ENCODE measurements around the gene CDH1. TPM values are rescaled to one million over a fixed set of nuclear protein-coding genes. Genes with fewer than 3 reads are reported as not detected.

CDH1 gene
- total RNA-seq, 1 donor from 2014 or later: 219 TPM

DNA sequence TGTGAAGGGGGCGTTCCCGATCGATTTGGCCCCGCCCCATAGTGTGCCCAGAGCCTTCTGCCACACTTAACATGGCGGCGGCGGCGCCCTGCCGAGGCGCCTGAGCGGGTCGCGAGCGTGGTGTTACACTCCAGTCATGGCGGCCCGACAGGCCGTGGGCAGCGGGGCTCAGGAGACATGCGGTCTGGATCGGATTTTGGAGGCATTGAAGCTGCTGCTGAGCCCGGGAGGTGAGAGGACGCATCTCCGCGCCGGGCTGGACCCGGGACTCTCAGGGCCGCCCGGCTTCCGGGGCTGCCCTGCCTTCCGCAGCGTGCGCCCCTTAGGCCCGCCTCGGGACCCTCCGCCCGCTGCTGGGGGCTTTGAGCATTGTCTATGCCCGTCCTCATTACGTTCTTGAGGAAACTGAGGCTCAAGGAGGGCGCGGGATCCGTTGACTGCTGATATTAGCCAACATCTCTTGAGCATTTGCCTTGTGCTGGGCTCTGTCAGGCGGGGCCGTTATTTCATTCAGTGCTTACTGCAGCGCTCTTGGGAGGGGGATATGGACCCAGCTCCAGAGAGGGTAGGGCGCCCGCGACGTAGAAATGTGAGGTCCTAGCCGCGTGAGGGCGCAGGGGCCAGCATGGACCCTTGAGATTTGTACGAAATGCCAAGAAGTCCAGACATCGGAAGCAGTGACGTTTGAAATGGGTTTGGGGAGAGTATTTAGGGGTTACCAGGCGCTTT lies 106.6 kb downstream of the CDH1 start, which contains the start of gene TANGO6:
TANGO6 (plus strand) TSS at position 50 of the 729 bp plus-strand sequence; CDS start at position 137, 87 bp downstream.
- Mint-ChIP-seq H3K4me3 (peak within 1 kb of the TSS; percentile 92), H3K36me3 (no peaks in the 10 kb centered on the region), H3K4me1 (peaks cover 13% of the 10 kb centered on the region), H3K9me3 (no peaks in the 10 kb centered on the region), H3K27me3 (ENCODE audit: low read depth) (no peaks in the 10 kb centered on the region), H3K27ac (peak within 1 kb of the TSS; percentile 95)
- DNase-seq (ENCODE audit: low spot score in 2 of 2, unreplicated experiment in 2 of 2): peak; percentile 61 to 84
- TF ChIP-seq, protein P1, sequence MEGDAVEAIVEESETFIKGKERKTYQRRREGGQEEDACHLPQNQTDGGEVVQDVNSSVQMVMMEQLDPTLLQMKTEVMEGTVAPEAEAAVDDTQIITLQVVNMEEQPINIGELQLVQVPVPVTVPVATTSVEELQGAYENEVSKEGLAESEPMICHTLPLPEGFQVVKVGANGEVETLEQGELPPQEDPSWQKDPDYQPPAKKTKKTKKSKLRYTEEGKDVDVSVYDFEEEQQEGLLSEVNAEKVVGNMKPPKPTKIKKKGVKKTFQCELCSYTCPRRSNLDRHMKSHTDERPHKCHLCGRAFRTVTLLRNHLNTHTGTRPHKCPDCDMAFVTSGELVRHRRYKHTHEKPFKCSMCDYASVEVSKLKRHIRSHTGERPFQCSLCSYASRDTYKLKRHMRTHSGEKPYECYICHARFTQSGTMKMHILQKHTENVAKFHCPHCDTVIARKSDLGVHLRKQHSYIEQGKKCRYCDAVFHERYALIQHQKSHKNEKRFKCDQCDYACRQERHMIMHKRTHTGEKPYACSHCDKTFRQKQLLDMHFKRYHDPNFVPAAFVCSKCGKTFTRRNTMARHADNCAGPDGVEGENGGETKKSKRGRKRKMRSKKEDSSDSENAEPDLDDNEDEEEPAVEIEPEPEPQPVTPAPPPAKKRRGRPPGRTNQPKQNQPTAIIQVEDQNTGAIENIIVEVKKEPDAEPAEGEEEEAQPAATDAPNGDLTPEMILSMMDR (IDR thresholded peaks at IDR 0.05; ENCODE audit: unreplicated experiment): peak; percentile 23

DNA sequence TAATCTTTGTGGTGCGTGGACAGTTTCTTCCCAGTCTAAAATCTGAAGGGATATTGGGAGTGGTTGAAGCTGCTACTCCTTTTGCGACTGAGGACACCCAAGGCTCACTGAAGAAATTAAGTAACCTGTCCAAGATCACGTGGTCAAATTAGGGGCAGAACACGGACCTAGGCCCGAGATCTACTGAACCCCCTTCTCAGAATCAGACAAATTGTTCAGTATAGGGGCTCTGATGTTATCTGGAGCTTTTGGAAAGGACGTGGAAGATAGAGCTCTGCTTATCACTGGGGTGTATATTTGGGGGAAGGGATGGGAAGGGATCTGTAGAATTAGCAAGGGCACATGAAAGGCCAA lies 107.1 kb downstream of the CDH1 start:
- no peak for DNase-seq (ENCODE audit: low spot score in 2 of 2, unreplicated experiment in 2 of 2)
- peak overlapping the region; percentile 92 for H3K4me3 Mint-ChIP-seq
- H3K27me3 Mint-ChIP-seq (ENCODE audit: low read depth): no peaks in the 10 kb centered on the region
- H3K9me3 Mint-ChIP-seq: no peaks in the 10 kb centered on the region
- H3K4me1 Mint-ChIP-seq: peaks cover 13% of the 10 kb centered on the region
- H3K27ac Mint-ChIP-seq: peak overlapping the region; percentile 92
- H3K36me3 Mint-ChIP-seq: no peaks in the 10 kb centered on the region
- TF ChIP-seq, protein P1 (IDR thresholded peaks at IDR 0.05; ENCODE audit: unreplicated experiment): no peak

DNA sequence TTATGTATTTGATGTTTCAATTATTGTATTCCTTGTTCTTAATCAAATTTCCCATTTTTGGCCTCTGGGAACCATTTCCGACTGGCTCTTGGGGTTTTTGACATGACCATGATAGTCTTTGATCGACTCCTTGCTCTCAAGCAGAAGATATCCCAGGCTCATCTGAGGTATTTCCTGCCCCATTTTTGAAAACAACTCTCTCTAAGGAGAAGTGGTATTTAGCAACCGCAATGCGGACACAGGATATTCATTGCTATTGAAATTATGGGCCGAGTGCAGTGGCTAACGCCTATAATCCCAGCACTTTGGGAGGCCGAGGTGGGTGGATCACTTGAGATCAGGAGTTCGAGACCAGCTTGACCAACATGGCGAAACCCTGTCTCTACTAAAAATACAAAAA lies 111.7 kb downstream of the CDH1 start:
- Mint-ChIP-seq H3K4me1 (peaks cover 8% of the 10 kb centered on the region), H3K9me3 (no peaks in the 10 kb centered on the region), H3K4me3 (no peak overlapping the region), H3K27me3 (ENCODE audit: low read depth) (no peaks in the 10 kb centered on the region), H3K27ac (no peak overlapping the region), H3K36me3 (no peaks in the 10 kb centered on the region)
- DNase-seq (ENCODE audit: low spot score in 2 of 2, unreplicated experiment in 2 of 2): no peak
- TF ChIP-seq, protein P1 (IDR thresholded peaks at IDR 0.05; ENCODE audit: unreplicated experiment): no peak

DNA sequence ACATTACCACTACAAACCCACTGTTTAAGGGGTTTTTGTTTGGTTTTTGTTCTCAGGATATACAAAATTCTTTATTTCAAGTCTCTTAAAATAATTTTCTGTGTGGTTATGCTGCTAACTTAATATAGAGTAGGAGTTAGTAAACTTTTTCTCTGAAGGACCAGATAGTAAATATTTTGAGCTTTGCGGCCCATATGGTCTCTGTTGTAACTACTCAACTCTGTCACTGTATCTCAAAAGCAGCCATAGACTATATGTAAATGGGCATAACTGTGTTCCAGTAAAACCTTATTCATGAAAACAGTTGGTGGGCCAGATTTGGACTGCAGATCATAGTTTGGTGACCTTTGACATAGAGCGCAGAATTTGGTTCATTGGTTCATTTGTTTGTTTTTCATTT lies 113.4 kb downstream of the CDH1 start:
- H3K4me1 Mint-ChIP-seq: peaks cover 2% of the 10 kb centered on the region

DNA sequence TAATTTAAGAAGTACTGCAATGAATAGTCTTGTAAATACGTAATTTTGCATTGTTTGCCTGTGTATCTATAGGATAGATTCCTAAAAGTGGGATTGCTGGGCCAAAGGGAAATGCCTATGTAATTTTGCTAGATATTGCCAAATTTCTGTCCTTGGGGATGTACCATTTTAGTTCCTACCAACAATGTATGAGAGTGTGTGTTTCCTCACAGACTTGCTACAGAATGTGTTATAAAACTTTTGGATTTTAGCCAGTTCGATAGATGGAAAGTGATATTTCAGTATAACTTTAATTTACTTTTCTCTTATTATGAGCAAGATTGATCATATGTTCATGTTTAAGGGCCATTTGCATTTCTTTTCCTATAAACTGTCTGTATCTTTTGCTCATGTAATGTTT lies 114.5 kb downstream of the CDH1 start:
- Mint-ChIP-seq H3K27me3 (ENCODE audit: low read depth) (no peaks in the 10 kb centered on the region), H3K9me3 (no peaks in the 10 kb centered on the region), H3K36me3 (no peaks in the 10 kb centered on the region), H3K27ac (no peak overlapping the region), H3K4me1 (peaks cover 2% of the 10 kb centered on the region), H3K4me3 (no peak overlapping the region)
- TF ChIP-seq, protein P1 (IDR thresholded peaks at IDR 0.05; ENCODE audit: unreplicated experiment): no peak
- DNase-seq (ENCODE audit: low spot score in 2 of 2, unreplicated experiment in 2 of 2): no peak

More for the DNA sequence above, 113.4 kb downstream of the CDH1 start:
- TF ChIP-seq, protein P1 (IDR thresholded peaks at IDR 0.05; ENCODE audit: unreplicated experiment): no peak
- DNase-seq (ENCODE audit: low spot score in 2 of 2, unreplicated experiment in 2 of 2): no peak
- H3K9me3 Mint-ChIP-seq: no peaks in the 10 kb centered on the region
- no peaks in the 10 kb centered on the region for H3K27me3 Mint-ChIP-seq (ENCODE audit: low read depth)
- H3K4me3 Mint-ChIP-seq: no peak overlapping the region
- H3K27ac Mint-ChIP-seq: no peak overlapping the region
- no peaks in the 10 kb centered on the region for H3K36me3 Mint-ChIP-seq
